Endodermal cell (in vitro differentiated cells): Measurements from ENCODE around the gene CDH4. TPM values are rescaled to one million over a fixed set of nuclear protein-coding genes. Genes with fewer than 3 reads are reported as not detected.

Source experiments
- DNase-seq: peaks from one replicate; pipeline ENCODE4 v3.0.0-alpha.2; 2017
- H3K27ac ChIP-seq: 2 replicates; pipeline ENCODE4 v1.5.1; 2013; ENCODE audit warnings: mild to moderate bottlenecking, low read depth, low read length, moderate library complexity
- H3K27me3 ChIP-seq: 2 replicates; pipeline ENCODE4 v1.6.1; 2013; ENCODE audit warnings: mild to moderate bottlenecking, low read length, moderate library complexity; ENCODE audit not compliant: insufficient read depth, control insufficient read depth, poor library complexity, severe bottlenecking
- H3K36me3 ChIP-seq: 2 replicates; pipeline ENCODE4 v1.7.0; 2013; ENCODE audit warnings: mild to moderate bottlenecking, low read length, moderate library complexity; ENCODE audit not compliant: control insufficient read depth, insufficient read depth
- H3K4me1 ChIP-seq: one replicate; pipeline ENCODE4 v1.7.0; 2013; ENCODE audit warnings: low read length; ENCODE audit not compliant: control insufficient read depth, insufficient read depth
- H3K4me3 ChIP-seq: 2 replicates; pipeline ENCODE4 v1.5.1; 2013; ENCODE audit warnings: mild to moderate bottlenecking, low read length, moderate library complexity
- H3K9ac ChIP-seq: 2 replicates; pipeline ENCODE4 v1.6.1; 2013; ENCODE audit warnings: mild to moderate bottlenecking, low read length, moderate library complexity; ENCODE audit not compliant: poor library complexity, severe bottlenecking; ENCODE audit errors: extremely low read depth
- H3K9me3 ChIP-seq: 2 replicates; pipeline ENCODE4 v1.6.1; 2013; ENCODE audit warnings: mild to moderate bottlenecking, low read length, moderate library complexity; ENCODE audit not compliant: control insufficient read depth
- H3K27ac Mint-ChIP-seq: 2 replicates; pipeline ENCODE4 v1.8.0; 2020; ENCODE audit warnings: mixed read lengths
- H3K27me3 Mint-ChIP-seq: 2 replicates; pipeline ENCODE4 v1.8.0; 2021; ENCODE audit warnings: mild to moderate bottlenecking, mixed read lengths; ENCODE audit not compliant: insufficient read depth
- H3K36me3 Mint-ChIP-seq: 2 replicates; pipeline ENCODE4 v1.8.0; 2020; ENCODE audit warnings: low read depth, mixed read lengths
- H3K4me1 Mint-ChIP-seq: 2 replicates; pipeline ENCODE4 v1.8.0; 2020; ENCODE audit warnings: mixed read lengths
- H3K4me3 Mint-ChIP-seq: 2 replicates; pipeline ENCODE4 v1.8.0; 2020; ENCODE audit warnings: mild to moderate bottlenecking, moderate library complexity, mixed read lengths
- H3K9me3 Mint-ChIP-seq: 2 replicates; pipeline ENCODE4 v1.8.0; 2020; ENCODE audit warnings: mild to moderate bottlenecking, mixed read lengths
- CTCF ChIP-seq: fragments of 200-600 bp; sonication (generic); conservative IDR thresholded peaks from 2 replicates; pipeline ENCODE4 v1.5.0; 2021; ENCODE audit warnings: antibody characterized with exemption, mild to moderate bottlenecking
- WGBS, 2 experiments: methylation state at CpG; one replicate each; pipeline versions ENCODE4 v1.1.5 to v1.1.7; 2013; ENCODE audit warnings: missing lambda C conversion rate in 2 of 2, mixed read lengths in 1 of 2; ENCODE audit not compliant: insufficient coverage in 1 of 2, insufficient read length in 1 of 2; 5-methylcytosine and 5-hydroxymethylcytosine counted together
- long read RNA-seq, 4 experiments: library from polyadenylated mRNA in 2 of 4; library from RNA in 1 of 4; library from capped mRNA in 1 of 4; stranded (forward) in 3 of 4; unstranded in 1 of 4; transcript quantifications; one replicate each; pipeline ENCODE4 v2.0.0, GENCODE V29; 2020 to 2021; ENCODE audit warnings: inconsistent platforms in 1 of 4
- polyA plus RNA-seq, 2 experiments: library from polyadenylated mRNA; stranded (reverse); fragments of 50-300 nt; gene quantifications; one replicate each; pipeline ENCODE4 v1.2.3, GENCODE V29; 2013
- total RNA-seq, 2 donors: library from RNA; stranded (reverse); fragmentation: NEBNext Ultra II Directional in 1 of 2; extraction: Animal tissue kit (Norgen Biotek cat#: 25700) in 1 of 2; gene quantifications; 2 replicates in 1 of 2; 3 replicates in 1 of 2; pipeline ENCODE4 v1.2.1, GENCODE V29; 2021

Gene CDH4
- 1 to 10 TPM; 1.8 to 5.8 TPM for total RNA-seq
- polyA plus RNA-seq (2013, experiment 1 of 2), result 13.5 TPM
- polyA plus RNA-seq (2013, experiment 2 of 2), result 14.2 TPM
- long read RNA-seq, experiment 1, result 0 reads
- long read RNA-seq, experiment 2, partial matches to known transcripts, result 2 of 5 reads
- long read RNA-seq, experiment 2, other reads (novel, unspliced or antisense), result 3 of 5 reads
- long read RNA-seq, experiment 3, partial matches to known transcripts, result 4 of 13 reads
- long read RNA-seq, experiment 3, other reads (novel, unspliced or antisense), result 9 of 13 reads
- long read RNA-seq, experiment 4, result 0 reads

DNA sequence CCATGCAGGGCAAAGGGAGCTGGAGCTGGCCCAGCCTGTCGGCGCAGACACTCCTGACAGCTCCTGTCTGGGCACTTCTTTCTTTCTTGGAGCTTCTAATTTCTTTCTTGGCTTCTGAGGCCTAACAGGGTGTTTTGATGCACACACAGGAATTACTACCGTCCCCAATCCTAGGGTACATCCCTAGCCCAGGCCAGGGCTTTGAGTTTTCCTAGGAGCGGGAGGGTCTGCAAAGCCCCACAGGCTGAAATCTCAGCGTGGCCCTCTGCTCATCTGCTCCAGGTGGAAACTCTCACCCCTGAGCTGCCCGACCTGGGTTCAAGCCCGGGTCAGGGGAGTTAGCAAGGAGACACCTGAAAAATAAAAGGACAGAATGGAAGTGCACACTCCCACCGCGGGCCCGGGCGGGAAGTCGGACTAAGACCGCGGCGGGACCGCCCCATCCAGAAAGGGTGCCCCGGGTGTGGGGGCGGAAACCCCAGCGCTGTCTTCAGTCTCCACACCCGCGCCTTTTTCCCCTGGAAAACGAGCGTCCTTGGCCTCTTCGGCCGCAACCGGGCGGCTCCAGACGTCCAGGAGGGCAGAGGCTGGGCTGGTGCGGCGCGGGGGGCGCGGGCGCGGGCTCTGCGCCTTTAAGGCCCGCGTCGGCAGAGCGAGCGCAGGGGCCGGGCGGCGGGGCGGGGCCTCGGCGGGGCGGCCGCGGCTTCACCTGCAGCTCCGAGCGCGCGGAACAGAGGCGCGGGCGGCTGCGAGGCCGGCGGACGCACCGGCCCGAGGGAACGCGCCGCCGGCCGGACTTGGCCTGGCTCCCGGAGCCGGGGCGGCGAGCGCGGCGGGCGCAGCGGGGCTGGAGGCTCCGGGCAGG lies at the start of gene CDH4:
Gene CDH4 (plus strand): TSS at position 733 of the 865 bp plus-strand sequence.
- H3K27me3 ChIP-seq, result peaks cover 89% of the 10 kb centered on the region

GRCh38 chr20:61203320-61203719 lies 48.7 kb upstream of the CDH4 start:
- Histone ChIP-seq H3K4me1 (no peaks in the 10 kb centered on the region), H3K27ac (no peak overlapping the region), H3K27me3 (peaks cover 14% of the 10 kb centered on the region), H3K4me3 (no peak overlapping the region), H3K36me3 (no peaks in the 10 kb centered on the region), H3K9me3 (no peaks in the 10 kb centered on the region), H3K9ac (no peak overlapping the region)
- no peak overlapping the region for H3K27ac Mint-ChIP-seq
- peaks cover 4% of the 10 kb centered on the region for H3K9me3 Mint-ChIP-seq
- no peaks in the 10 kb centered on the region for H3K4me1 Mint-ChIP-seq
- 80 to 84% methylated on average over 2 to 5 of the region's 5 CpGs for WGBS, 2 experiments
- peaks cover 93% of the 10 kb centered on the region for H3K27me3 Mint-ChIP-seq
- TF ChIP-seq CTCF, result no peak
- H3K4me3 Mint-ChIP-seq, result no peak overlapping the region
- DNase-seq, result peak; percentile 5
- H3K36me3 Mint-ChIP-seq, result no peaks in the 10 kb centered on the region

More for the DNA sequence above, at the start of gene CDH4:
- TF ChIP-seq CTCF, result no peak
- peak within 1 kb of the TSS; percentile 48 for H3K4me3 Mint-ChIP-seq
- H3K27ac Mint-ChIP-seq, result no peak within 1 kb of the TSS
- no peaks in the 10 kb centered on the region for H3K4me1 ChIP-seq
- H3K36me3 Mint-ChIP-seq, result no peaks in the 10 kb centered on the region
- 6 to 35% methylated on average over 6 to 78 of the region's 78 CpGs for WGBS, 2 experiments
- H3K4me3 ChIP-seq, result peak within 1 kb of the TSS; percentile 58
- H3K9me3 ChIP-seq, result no peaks in the 10 kb centered on the region
- peaks cover 9% of the 10 kb centered on the region for H3K4me1 Mint-ChIP-seq
- peak; percentile 74 for DNase-seq
- H3K27ac ChIP-seq, result no peak within 1 kb of the TSS
- H3K9ac ChIP-seq, result no peak within 1 kb of the TSS
- no peaks in the 10 kb centered on the region for H3K36me3 ChIP-seq
- no peaks in the 10 kb centered on the region for H3K9me3 Mint-ChIP-seq
- peaks cover 80% of the 10 kb centered on the region for H3K27me3 Mint-ChIP-seq

DNA sequence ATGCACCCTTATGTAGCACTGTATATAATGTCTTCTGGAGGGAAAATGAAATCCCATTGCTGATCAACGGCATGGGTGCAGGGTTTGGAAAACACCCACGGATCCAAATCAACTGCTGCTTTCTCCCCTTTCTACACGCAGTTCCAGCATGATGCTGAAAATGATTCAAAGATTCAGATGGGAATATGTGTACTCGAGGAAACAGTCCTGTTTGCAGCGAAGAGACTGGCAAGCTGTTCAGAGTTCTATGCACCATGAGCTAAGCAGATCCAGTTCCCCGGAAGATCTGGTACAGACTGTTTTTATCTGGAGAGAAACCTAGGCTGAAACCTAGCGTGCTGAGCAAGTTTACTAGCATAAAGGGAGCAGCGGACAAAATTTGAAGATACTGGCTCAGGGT lies 47.9 kb upstream of the CDH4 start:
- H3K4me1 Mint-ChIP-seq, result no peaks in the 10 kb centered on the region
- H3K36me3 Mint-ChIP-seq, result no peaks in the 10 kb centered on the region
- H3K9me3 ChIP-seq, result no peaks in the 10 kb centered on the region
- no peak overlapping the region for H3K27ac Mint-ChIP-seq
- no peak for TF ChIP-seq CTCF
- no peak overlapping the region for H3K27ac ChIP-seq
- no peak overlapping the region for H3K4me3 ChIP-seq
- no peaks in the 10 kb centered on the region for H3K4me1 ChIP-seq
- WGBS, 2 experiments, result 93 to 94% methylated on average over 7 to 8 of the region's 8 CpGs
- no peak overlapping the region for H3K4me3 Mint-ChIP-seq
- H3K27me3 ChIP-seq, result peaks cover 9% of the 10 kb centered on the region
- no peaks in the 10 kb centered on the region for H3K36me3 ChIP-seq
- peaks cover 4% of the 10 kb centered on the region for H3K9me3 Mint-ChIP-seq
- peaks cover 93% of the 10 kb centered on the region for H3K27me3 Mint-ChIP-seq
- H3K9ac ChIP-seq, result no peak overlapping the region
- peak; percentile 3 for DNase-seq
